ENCODE measurements around the gene TBPL1.
"Not testable (repeated sequence)": the region's sequence is repeated elsewhere in the genome, so short reads cannot be mapped to it uniquely, and the experiment has no call there.

TBPL1 gene

DNA sequence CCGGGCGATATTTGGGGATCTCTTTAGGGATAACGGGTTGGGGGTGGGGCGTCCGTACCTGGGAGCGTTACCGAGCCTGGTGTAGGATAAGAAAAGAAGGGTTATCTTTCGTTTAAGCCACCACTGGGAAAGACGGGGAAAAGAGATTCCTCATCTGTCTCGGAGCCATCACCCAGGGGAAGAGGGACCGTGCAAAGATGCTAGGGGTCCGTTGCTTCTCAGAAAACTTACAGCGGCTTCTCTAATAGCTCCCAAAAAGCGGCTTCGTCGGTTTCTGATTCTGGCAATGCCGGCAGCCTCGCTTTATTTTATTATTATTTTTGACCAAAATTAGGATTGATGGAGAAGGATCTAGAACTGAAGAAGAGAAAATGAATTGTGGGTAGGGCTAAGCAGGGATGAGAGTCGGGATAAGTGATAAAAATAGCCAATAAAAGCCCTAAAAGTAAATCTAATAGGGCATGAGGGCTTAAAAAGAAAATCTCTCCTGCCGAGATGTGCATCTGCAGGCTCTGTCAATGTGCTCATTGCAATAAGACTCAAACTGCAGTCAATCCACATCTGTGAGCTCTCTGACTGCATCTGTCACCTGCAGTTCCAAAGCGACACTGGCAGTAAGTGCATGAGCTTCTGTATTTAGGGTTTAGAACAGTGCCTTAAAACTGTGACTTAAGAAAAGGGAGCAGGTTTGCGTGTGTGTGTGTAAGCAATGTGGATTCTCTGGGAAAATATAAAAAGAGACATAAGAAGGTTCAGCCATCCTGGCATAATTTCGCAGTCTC lies 801 bp downstream of the TBPL1 start:
- DNase-seq, result peak in 1 of 6 experiments; percentile 13

DNA sequence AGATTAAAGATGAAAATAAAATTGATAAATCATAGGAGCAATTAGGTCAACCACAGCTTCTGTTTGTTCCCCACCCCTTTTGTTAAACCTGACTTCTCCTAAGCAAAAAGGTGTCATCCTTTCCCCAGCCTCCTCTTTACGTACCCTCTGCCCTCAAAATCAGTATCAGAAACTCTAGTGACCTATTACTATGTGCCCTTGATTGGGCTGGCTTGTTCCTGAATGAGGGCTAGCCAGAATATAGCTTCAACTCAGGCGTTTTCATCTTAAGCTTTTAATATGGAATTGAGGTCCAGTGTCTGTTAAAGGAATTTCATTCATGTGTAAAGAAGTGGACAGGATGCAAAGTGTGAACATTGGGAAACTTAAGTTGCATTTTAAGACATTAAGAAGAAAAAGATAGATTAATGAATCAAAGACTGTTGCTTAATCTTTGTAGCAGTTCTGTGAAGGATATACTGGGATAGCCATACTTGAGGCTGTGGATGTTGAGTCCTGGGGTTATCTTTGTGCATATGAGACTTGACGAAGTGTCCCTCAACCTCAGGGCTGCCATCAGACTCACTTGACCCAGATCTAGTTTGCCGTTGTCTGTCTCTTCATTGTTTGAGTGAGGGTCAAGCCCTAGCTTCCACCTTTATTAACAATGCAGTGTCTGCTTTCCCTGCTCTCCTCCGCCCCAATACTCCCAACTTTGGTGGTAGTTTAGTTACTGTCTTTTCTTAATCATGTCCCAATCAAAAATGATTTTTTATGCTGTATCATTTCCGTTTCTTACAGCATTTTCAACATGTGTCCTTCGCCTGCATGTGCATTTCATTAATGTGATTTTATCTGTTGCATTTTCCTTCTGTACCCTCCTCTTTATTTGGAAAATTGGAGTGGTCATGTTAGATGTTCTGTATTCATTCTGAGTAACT lies 1.9 kb downstream of the TBPL1 start:
- DNase-seq, result no peak

GRCh38 chr6:133955582-133956415 lies 2.8 kb downstream of the TBPL1 start:
- no peak for DNase-seq

DNA sequence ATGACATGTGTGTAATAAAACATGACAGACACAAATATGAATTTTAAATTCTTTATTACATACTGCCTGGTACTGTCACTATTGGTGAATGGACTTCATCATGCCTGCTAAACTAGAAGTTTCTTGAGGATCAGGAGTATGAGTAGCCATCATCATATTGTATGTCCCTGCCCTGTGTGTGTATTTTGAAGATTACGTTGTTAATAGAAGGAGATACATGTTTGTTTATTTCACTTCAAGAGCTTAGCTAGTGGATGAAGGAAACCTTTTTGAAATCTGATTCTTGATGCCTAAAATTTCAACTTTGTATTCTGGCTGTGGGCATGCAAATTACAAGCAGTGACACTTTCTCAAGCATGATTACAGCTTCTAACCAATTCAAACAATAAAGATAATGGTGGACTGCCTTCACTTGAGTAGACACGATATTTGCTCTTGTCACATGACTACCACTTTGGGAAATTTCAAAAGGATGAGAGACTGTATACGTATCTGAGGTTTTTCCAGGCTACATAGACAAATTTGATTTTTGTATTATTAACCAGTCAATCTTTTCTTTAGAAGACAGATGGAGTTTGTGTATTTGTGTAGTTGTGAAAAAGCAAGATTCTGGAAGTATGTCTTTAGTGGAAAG lies 3.5 kb downstream of the TBPL1 start:
- no peak for DNase-seq

- DNase-seq, result no peak
Measured at GRCh38 chr6:133957227-133957626, 4.2 kb downstream of the TBPL1 start.

- no peak for DNase-seq
Measured at GRCh38 chr6:133957780-133958242, 4.8 kb downstream of the TBPL1 start.

GRCh38 chr6:133958791-133959190 lies 5.8 kb downstream of the TBPL1 start:
- no peak for DNase-seq

DNA sequence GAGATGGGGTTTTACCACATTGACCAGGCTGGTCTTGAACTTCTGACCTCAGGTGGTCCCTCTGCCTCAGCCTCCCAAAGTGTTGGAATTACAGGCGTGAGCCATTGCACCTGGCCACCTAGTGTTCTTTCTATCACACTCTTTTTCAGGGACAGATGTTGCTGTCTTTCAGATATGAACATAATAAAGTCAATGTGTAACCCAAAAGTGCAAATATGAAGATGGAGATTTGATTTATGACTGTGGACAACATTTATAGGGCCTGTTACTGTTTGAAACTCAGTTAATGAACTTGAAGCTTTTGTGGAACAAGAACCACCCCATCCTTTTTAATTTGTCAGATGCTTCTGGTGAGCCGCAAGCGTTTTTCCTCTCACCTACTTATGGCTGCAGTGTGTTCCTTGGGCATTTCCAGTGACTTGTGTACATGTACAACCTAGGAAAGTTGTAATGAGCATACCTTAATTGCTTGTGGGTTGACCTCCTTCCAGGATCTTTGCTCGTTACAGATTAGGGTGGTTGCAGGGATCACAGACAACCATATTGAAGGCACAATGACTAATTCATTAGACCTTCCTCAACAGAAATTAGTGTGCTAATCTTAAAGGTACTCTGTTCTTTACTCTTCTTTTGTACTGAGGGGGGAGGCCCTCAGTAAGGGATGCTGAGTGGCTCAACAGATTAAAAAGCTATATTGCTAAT lies 6.8 kb downstream of the TBPL1 start:
- no peak for DNase-seq

GRCh38 chr6:133961831-133962230 lies 8.8 kb downstream of the TBPL1 start:
- no peak for DNase-seq

DNA sequence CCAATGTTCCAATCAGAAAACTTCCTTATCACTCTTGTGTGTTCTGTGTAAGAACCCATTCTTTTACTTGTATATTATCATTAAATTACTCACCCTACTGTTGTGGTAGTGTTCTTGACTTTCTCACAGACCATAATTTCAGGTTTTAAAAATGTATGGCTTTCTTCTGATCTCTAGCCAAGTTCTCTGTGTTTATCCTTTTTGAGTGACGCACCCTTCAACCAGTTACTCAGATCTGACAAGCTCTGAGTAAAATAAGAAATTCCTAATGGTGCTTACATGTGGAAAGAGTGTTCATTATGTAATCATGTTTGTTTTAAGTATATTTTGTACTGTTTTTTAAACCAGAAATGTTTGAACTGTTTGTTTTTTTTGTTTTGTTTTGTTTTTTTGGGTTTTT lies 11.0 kb downstream of the TBPL1 start:
- DNase-seq, result no peak

- no peak for DNase-seq
Measured at GRCh38 chr6:133964702-133965101, 11.7 kb downstream of the TBPL1 start.

- DNase-seq, result no peak
Measured at GRCh38 chr6:133965817-133966360, 12.9 kb downstream of the TBPL1 start.

GRCh38 chr6:133966654-133967329 lies 13.8 kb downstream of the TBPL1 start:
- no peak for DNase-seq

DNA sequence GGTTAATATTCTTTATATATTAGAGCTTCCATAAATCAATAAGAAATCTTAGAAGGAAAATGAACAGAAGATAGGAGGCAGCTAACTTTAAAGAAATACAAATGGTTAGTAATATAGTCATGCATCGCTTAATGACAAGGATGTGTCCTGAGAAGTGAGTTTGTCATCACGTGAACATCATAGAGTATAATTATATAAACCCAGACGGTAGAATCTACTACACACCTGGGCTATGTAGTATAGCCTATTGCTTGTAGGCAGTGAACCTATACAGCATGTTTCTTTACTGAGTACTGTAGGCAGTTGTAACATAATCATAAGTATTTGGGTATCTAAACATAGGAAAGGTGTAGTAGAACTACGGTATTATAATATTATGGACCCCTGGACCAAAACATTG lies 14.3 kb downstream of the TBPL1 start:
- DNase-seq, result no peak

DNA sequence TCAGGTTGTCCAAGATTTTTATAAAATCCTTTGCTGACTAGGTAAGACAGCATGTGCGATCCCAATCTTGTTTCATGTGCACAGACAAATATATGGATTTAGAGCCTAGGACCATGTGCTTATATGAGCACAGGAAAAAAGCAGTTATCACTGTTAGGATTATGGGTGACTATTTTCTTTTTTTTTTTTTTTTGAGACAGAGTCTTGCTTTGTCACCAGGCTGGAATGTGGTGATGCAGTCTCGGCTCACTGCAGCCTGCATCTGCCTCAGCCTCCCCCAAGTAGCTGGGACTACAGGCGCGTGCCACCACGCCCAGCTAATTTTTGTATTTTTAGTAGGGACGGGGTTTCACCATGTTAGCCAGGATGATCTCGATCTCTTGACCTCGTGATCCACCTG lies 14.8 kb downstream of the TBPL1 start:
- not testable (repeated sequence) for DNase-seq

DNA sequence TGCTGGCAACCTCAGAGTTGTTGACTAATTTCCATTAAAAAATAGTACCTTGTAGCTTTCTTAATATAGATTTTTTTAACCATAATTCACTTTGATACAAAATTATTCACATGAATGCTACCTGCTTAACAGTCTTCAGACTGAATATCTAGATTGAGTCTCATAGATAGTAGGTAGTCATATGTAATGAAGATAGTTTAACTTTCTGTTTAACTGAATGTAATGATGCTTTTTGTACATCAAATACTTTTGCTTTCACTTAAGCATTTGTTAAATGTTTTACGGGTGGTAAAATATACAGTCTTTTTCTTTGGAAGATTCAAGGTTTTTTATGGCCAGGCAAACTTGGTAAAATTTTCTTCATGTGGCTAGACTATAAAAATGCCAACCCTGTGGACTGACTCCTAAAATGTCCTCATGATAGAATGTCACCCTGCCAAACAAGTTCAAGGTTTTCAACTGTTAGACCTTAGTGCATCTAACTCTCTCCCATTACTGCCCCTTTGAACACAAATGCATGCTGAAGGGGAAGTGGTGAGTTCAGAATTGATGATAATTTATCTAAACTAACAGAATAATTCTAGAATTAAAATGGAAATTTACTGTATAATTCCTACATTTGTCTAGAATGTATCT lies 16.4 kb downstream of the TBPL1 start:
- no peak for DNase-seq

DNA sequence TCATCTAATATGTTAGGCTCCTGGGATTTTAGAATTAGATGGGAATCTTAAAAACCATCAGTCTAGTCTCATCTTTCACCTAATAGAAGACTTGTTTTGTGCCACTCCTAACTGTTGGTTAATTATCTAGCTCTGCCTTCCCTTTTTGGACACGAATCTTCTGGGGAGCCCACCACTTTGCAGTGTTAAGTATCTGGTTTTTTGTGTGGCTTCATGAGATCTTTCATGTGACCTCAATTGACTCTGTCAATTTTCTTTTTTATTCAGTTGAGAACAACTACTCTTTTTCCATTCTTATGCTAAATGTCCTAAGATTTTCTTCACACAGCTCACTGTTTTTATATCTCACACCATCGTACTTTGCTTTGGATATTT lies 16.9 kb downstream of the TBPL1 start:
- no peak for DNase-seq

- DNase-seq, result no peak
Measured at GRCh38 chr6:133971861-133972260, 18.8 kb downstream of the TBPL1 start.

- no peak for DNase-seq
Measured at GRCh38 chr6:133972388-133972787, 19.4 kb downstream of the TBPL1 start.

All from stimulated activated naive CD4-positive, alpha-beta T cell (primary cell).